ENCODE data around the gene MLX.

Gene MLX, protein sequence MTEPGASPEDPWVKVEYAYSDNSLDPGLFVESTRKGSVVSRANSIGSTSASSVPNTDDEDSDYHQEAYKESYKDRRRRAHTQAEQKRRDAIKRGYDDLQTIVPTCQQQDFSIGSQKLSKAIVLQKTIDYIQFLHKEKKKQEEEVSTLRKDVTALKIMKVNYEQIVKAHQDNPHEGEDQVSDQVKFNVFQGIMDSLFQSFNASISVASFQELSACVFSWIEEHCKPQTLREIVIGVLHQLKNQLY

DNA sequence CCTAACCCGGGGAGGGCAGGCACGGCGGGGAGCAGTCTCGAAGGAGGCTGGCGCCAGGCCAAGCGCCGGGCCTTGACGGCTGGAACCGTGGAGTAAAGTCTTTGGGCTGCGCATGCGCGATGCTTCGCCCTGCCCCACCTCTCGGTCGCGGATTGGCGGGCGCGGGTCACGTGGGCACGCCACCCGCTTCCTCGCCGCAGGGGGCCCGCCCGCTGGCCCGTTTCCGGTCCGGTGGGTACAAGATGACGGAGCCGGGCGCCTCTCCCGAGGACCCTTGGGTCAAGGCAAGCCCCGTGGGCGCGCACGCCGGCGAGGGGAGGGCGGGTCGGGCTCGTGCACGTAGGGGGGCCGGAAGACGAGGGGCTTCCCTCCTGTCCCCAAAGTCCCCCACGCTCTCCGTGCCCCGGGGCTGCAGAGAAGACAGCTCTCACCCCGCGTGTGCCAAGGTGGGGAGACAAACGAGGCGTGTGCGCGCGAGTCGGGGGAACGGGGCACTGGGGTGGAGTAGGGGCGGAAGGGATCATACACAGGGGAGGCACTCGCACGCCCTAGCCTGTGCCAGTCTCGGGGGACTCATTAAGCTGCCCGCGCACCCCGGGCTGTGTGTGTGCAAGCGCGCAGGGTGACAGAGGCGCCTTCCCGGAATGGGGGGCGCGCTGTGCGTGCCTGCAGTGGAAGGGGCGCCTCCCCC lies at the start of gene MLX:
Gene MLX (plus strand): TSS at position 218 of the 691 bp plus-strand sequence. CDS start 25 bp downstream, at position 243.
- DNase-seq (ENCODE audit: low read depth, low spot score) = peak; percentile 76

DNA sequence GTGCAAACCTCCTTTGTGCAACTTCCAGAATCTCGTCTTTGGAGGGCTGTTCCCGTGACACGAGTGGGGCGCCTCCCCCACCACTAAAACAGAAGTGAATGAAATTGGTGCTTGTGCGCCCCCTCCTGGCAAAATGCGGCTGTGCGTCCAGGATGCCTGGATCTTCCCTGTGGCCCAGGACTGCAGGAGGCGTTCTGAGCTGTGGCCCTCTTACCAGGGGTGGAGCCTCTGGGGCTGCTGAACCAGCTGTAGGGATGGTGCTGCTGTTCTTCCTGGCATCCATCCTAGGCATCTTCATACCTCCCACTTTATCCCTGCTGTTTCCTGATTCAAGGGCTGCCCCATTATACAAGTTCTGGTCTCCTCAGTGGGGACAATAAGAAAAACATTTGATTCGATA lies 49.4 kb upstream of the MLX start:
- peak; percentile 56 for DNase-seq (ENCODE audit: low read depth, low spot score)

DNA sequence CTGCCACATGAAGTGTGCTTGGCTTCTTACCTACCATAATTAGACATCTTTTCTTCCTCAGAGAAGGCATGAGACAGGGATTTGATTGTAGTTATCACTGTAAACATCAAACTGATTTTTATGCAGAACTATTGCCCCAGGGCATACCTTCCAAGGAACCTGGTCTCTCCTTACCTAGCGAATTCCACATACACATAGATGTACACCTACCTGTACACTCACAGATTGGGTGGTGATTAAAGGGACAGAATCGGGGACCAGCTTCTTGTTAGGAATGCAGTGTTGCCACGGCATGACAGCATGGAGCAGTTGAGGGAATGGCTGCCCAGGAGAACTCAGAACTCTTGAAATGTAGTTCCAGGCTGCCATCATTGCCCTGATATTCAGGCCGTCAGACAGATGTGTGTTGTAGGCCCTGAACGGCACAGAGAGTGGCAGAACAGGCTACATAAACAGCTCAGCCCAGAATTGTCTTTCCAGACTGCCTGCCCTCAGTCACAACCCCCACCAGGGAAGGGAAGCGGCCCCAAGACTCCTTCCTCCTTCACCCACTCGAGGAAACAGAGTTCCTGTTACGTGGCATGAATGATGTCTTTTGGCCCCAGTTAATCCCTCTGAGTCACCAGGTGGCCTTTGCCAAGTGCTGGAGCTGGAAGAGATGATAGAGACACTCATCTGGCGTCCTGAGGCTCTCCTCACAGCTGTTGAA lies 48.7 kb upstream of the MLX start:
- DNase-seq (ENCODE audit: low read depth, low spot score) = no peak

DNA sequence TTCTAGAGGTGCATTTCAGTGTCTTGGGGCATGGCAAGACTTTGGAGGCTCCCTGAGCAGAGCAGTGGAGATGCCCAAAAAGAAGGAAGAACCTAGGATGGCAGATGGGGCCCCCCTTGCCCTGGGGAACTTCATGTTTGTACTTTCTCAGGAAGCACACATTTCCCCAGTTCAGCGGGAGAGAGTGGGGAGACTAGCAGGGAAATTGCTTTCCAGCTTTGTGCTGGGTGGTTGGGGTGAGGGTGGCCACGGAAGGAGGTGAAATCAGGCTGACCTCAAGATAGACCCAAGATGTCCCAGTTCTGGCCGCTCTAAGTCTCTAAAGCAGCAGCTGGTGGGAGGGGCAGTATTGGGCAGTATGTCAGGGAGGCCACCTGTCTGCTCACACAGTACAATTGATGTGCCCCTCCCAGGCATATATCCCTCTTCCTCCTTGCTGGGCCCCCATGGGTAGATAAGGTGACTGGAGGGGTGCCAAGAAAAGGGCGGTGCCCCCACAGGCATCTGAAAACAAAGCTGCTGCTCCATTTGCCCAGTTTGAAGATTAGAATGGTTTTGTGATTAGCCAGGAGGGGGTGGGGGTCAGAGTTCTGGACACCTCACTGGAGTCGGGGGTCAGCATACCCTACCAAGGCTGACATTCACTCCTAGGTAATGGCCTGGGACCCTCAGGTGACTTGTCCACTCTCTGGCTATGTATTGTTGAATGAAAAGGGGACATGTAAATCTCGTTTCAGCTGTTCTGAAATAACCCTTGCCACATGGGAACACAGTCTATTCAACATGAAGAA lies 48.0 kb upstream of the MLX start:
- DNase-seq (ENCODE audit: low read depth, low spot score) = no peak

DNA sequence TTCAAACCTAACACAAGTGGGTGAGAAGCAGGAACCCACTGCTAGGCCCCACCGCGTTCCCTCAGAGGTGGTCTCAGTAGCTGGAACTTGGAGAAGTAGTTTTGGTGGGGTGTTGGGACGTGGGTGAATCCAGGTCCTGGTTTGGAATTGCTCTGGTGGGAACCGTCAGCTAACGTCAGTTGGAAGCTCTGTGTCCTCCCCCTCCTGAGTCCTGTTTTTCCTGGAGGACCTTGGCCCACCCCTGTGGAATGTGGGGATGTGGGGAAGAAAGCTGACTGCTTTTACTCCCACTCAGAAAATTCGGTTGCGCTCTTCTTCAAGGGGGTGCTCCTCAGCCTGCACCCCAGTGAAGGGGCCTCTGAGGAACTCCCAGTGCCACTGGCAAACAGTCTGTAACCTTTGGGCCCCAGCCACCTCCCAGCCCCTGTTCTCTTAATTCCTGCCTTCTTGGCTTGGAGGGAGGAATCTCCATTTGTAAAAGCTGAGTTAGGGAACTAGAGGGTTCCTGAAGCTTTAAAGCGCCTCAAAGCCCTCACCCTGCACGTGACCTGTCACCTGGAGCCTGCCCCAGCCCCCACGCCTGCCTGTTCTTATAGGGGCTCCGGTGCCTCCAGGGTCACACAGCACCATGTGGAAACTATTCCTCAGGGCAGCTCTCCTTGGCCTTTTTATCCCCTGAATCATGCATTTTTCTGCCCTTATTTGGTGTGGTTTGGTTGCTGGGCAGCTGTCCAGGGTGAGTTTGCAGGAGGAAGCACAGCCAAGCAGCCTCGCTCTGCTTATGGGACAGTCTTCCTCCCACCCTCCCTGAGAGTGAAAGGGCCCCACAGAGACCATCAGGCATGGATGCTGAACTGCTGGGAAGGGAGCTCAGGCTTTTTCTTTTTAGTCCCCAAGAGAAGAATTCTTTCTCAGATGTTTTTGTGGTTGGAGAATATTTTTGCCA lies 47.1 kb upstream of the MLX start:
- DNase-seq (ENCODE audit: low read depth, low spot score) = no peak

DNA sequence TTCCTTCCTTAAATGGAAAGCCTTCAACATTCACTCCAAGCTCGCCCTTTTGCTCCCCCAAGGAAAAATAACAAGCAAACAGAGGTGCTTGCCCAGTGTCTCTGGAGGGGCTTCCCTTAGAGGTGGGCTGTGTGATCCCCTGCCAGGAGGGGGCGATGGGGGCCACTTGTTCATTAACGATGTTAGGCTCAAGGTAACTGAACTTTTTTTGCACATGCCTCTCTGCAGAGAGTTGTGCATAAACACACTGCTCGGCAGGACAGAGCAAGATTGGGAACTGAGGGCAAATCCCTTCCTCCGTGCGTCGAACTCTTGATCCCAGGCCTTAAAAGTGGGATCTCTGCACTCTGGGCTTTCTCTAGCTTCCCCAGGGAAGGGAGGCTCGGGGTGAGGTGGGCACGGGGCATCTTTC lies 46.4 kb upstream of the MLX start:
- DNase-seq (ENCODE audit: low read depth, low spot score) = no peak

DNA sequence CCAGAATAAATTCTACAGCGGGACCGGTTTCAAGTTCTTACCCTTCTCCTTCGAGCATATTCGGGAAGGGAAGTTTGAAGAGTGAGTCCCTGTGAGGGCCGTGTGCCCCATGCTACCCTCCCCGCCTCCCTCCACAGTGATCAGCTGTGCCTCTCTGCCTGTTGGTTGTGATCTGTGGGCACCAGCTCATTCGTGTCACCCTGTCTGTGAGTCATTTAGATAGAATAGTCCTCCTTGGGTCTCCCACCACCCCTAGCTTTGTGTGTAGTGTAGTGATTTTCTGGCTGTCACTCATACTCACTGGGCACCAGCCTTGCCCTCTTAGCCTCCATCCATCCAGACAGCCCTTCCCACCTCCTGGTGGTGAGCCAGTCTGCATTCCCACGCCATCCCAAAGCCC lies 45.9 kb upstream of the MLX start:
- no peak for DNase-seq (ENCODE audit: low read depth, low spot score)

DNA sequence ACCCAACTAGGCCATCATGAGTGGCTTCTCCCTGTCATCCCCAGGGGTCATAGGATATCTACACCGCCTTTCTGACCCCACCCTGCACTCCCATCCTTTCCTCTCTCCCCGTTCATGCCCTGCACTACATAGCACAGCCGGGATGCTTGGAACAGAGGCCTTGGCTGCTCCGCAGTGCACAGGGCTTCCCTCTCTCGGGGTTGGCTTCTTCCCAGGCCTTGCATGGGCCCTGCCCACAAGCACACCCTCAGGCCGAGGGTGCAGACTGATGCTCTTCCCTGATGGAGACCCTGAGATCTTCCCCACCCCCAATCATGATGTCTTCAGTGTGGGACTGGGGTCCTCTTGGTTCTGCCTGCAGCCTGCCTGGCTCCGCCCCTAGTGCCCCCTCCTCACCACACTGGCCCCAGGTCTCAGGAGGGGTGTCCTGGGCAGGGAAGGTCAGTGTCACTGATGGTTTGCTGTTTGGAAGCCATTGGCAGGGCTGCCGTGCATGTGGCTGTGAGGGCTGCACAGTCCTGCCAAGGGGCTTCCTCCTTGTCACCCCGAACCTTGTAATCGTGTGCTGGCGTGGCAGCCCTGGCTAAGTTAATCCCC lies 45.1 kb upstream of the MLX start:
- no peak for DNase-seq (ENCODE audit: low read depth, low spot score)

DNA sequence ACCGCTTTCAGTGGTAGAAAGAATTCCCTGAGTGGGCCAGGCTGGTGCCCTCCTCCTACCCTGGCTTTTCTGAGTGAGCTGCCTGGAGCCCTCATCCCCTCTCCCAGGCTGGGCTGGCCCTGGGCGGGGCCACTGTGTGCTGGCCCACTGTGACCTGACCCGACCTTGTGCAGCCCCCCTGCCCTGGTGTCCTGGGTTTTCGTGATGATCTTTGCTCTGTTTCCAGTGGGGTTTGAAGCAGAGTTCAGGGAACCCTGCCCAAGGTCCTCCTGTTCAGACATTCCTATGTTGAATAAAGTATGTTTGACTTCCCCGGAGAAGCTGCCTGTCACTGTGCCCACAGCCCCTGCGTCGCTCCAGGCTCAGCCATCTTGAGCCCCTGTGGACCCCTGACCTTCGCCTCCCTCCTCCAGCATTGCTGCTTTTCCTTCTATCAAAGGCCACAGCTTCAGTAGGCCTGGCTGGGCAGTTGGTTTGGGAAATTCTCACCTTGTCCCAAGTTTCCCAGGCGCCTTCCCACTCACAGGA lies 44.6 kb upstream of the MLX start:
- DNase-seq (ENCODE audit: low read depth, low spot score) = no peak

DNA sequence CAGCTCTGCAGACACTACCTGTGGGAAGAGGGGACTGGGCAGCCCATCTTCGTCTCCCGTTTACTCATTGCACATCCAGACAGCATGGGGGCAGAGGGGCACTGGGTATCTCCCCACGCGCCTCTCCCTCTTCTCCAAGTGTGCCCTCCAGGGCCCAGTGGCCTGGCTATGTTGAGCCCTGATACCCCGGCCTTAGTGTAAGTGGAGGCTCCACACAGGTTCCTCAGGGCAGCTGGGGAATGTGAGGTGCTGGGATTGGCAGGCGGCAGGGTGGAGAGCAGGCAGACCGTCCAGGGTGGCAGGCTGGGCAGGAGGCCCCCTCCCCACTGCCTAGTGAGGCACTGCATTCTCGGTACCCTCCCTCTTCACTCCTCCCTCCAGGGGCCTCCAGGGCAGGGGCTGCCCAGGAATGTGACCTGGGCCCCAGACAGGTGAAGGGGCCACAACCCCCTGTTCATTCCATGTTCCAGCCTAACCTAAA lies 44.1 kb upstream of the MLX start:
- DNase-seq (ENCODE audit: low read depth, low spot score) = no peak

DNA sequence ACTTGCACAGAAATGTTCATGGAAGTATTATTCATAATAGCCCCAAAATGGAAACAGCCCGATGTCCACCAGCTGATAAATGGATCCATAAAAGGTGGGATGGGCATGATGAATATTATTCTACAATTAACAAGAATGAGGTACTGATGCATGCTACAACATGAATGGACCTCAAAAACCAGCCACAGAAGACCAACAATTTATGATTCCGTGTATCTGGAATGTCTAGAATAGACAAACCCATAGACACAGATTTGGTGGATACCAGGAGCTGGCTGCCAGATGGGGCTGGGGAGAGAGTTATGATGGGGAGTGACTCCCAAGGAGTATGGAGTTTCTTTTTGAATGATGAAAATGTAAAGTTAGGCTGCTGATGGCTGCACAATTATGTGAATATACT lies 41.7 kb upstream of the MLX start:
- no peak for DNase-seq (ENCODE audit: low read depth, low spot score)

DNA sequence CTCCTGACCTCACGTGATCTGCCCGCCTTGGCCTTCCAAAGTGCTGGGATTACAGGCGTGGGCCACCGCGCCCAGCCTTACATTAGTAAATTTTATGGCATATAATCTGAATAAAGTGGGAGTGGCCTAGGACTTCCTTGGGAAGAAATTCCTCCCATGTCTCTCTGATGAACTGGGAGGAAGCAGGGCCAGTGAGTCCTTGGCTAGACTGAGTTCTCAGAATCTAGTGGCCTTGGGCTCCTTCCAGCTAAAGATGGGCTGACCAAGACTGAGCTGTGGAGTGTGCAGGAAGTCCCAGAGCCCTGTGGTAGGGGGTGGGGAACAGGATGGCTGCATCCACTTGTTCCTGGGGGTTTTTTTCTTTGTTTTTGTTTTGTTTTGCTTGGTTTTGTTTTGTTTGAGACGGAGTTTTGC lies 40.9 kb upstream of the MLX start:
- no peak for DNase-seq (ENCODE audit: low read depth, low spot score)

DNA sequence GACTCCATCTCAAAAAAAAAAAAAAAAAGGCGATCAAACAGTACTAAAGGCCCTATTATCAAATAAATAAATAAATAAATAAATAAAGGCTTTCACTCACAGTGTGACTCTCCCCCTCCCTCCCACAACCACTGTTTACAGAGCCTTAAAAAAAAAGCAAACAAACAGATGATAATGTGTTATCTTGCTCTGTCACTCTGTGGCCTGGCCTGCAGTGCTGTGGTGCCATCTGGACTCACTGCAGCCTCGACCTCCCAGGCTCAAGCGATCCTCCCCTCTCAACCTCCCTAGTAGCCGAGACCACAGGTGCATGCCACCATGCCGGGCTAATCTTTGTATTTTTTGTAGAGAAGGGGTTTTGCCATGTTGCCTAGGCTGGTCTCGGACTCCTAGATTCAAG lies 39.0 kb upstream of the MLX start:
- DNase-seq (ENCODE audit: low read depth, low spot score) = no peak

DNA sequence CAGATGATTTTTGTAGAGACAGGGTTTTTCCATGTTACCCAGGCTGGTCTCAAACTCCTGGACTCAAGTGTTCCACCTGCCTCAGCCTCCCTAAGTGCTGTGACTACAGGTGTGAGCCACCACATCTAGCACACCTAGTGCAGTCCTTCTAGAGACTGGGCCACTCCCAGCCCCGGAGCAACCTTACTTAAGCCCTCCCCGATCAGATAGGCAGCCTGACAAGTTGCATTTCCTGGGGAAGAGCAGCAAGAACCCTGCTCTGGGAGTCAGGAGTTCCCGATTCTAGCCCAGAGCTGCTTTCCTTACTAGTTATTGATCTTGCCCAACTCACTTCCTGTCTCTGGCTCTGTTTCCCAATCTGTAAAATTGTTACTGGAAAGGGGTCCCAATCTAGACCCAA lies 37.8 kb upstream of the MLX start:
- DNase-seq (ENCODE audit: low read depth, low spot score) = no peak

DNA sequence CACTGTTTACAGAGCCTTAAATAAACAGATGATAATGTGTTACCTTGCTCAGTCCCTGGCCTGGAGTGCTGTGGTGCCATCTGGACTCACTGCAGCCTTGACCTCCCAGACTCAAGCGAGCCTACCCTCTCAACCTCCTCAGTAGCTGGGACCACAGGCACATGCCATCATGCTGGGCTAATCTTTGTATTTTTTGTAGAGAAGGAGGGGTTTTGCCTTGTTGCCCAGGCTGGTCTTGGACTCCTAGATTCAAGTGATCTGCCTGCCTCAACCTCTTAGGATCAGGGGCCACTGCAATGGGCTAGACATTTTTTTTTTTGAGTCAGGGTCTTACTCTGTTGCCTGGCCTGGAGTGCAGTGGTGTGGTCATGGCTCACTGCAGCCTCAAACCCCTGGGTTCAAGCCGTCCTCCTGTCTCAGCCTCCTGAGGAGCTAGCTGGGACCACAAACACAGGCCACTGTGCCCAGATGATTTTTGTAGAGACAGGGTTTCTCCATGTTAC lies 35.9 kb upstream of the MLX start:
- DNase-seq (ENCODE audit: low read depth, low spot score) = no peak

DNA sequence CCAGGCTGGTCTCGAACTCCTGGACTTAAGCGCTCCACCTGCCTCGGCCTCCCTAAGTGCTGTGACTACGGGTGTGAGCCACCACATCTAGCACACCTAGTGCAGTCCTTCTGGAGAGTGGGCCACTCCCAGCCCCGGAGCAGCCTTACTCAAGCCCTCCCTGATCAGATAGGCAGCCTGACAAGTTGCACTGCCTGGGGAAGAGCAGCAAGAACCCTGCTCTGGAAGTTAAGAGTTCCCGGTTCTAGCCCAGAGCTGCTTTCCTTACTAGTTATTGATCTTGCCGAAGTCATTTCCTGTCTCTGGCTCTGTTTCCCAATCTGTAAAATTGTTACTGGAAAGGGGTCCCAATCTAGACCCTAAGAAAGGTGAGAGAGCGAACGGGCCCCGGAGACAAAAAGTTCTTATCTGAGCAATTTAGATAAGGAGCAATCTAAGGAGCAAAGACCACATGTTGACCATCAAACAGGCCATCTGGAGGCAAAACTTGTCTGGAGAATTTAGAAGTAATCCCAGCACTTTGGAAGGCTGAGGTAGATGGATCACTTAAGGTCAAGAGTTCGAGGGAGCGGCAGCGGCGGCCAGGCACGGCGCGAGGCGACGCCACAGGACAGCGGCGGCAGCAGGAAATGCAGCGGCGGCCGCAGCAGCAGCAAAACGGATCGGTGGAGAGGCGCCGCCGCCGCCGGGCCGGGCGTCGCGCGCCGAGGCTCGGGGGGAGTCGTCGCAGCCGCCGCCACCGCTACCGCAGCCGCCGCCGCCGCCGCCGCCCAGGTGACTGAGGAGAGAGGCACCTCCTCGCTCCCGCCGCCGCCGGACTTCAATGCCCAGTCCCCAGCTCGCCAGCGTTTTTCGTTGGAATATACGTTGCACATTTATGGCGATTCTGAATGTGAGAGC lies 35.2 kb upstream of the MLX start:
- DNase-seq (ENCODE audit: low read depth, low spot score) = no peak

DNA sequence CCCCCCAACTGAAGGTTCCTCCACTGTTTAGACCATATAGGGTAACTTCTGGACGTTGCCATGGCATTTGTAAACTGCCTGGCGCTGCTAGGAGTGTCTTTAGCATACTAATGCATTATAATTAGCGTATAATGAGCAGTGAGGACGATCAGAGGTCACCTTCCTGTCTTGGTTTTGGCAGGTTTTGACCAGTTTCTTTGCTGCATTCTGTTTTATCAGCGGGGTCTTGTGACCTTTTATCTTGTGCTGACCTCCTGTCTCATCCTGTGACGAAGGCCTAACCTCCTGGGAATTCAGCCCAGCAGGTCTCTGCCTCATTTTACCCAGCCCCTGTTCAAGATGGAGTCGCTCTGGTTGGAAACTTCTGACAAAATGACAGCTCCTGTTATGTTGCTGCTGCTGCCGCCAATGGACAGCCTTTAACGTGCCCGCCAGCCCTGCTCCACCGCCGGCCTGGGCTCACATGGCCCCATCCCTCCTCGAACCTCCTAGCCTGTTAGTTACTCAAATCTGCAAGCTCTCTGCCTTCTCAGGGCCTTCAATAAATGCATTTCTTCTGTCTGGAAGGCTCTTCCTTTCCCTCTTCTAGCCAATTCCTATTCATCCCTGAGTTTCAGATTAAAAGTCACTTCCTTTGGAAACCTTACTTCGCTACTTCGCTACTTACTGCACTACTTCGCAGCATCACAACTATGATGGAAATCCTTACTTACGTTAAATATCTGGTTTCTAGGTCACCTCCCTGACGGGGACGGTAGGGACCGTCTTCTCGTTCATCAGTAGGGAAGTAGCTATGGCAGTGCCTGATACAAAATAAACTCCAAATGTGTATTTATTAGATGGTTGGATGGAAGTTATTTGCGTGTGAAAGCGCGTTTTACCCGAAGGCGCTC lies 31.5 kb upstream of the MLX start:
- no peak for DNase-seq (ENCODE audit: low read depth, low spot score)

DNA sequence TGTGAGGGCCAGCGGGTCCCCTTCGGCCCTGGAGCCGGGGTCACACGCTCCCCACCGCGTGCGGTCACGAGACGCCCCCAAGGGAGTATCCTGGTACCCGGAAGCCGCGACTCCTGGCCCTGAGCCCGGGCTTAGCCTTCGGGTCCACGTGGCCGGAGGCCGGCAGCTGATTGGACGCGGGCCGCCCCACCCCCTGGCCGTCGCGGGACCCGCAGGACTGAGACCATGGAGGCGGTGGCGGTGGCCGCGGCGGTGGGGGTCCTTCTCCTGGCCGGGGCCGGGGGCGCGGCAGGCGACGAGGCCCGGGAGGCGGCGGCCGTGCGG lies 30.9 kb upstream of the MLX start, which contains the start of gene NAGLU:
Gene NAGLU (plus strand): TSS at position 194 of the 324 bp plus-strand sequence. CDS start 32 bp downstream, at position 226.
- peak; percentile 64 for DNase-seq (ENCODE audit: low read depth, low spot score)

Measured in activated naive CD8-positive, alpha-beta T cell treated with anti-CD3 and anti-CD28 coated beads, Interleukin-2, amount 50 U/mL, for 16 hours (primary cell).